Liver (tissue), 9 donors: ENCODE measurements around the gene NUDT8. TPM values are rescaled to one million over a fixed set of nuclear protein-coding genes. Genes with fewer than 3 reads are reported as not detected.
A peak's percentile ranks its signal among the peaks of the same experiment; 100 is the strongest.

Experiments
- DNase-seq: peaks from one replicate; pipeline ENCODE4 v3.0.0-alpha.2; 2017; ENCODE audit warnings: low spot score
- H3K27ac ChIP-seq, 2 donors: one replicate each; pipeline ENCODE4 v1.7.0; 2013; ENCODE audit warnings: inconsistent platforms in 2 of 2, low read length in 2 of 2, control low read depth in 1 of 2, low read depth in 1 of 2, mild to moderate bottlenecking in 1 of 2
- H3K27me3 ChIP-seq, 4 donors: one replicate each; pipeline versions ENCODE4 v1.6.1 to v1.7.0; 2013; ENCODE audit warnings: low read length in 3 of 4, inconsistent platforms in 1 of 4, mild to moderate bottlenecking in 1 of 4, moderate library complexity in 1 of 4; ENCODE audit not compliant: control insufficient read depth in 4 of 4, insufficient read depth in 4 of 4
- H3K36me3 ChIP-seq, 4 donors: one replicate each; pipeline versions ENCODE4 v1.6.1 to v1.7.0; 2013; ENCODE audit warnings: low read length in 3 of 4, mild to moderate bottlenecking in 3 of 4, low read depth in 1 of 4, moderate library complexity in 1 of 4; ENCODE audit not compliant: control insufficient read depth in 4 of 4, insufficient read depth in 3 of 4
- H3K4me1 ChIP-seq, 4 donors: one replicate each; pipeline versions ENCODE4 v1.6.1 to v1.7.0; 2013; ENCODE audit warnings: low read length in 3 of 4, mild to moderate bottlenecking in 3 of 4, moderate library complexity in 1 of 4; ENCODE audit not compliant: control insufficient read depth in 4 of 4, insufficient read depth in 4 of 4
- H3K4me3 ChIP-seq, 3 donors: one replicate each; pipeline versions ENCODE4 v1.6.1 to v1.7.0; 2013; ENCODE audit warnings: low read length in 3 of 3, control low read depth in 1 of 3, low read depth in 1 of 3, mild to moderate bottlenecking in 1 of 3
- H3K9ac ChIP-seq, 2 donors: one replicate each; pipeline ENCODE4 v1.7.0; 2013; ENCODE audit warnings: low read length in 2 of 2, mild to moderate bottlenecking in 2 of 2, moderate library complexity in 2 of 2, control low read depth in 1 of 2, low read depth in 1 of 2
- H3K9me3 ChIP-seq, 4 donors: one replicate each; pipeline versions ENCODE4 v1.6.1 to v1.7.0; 2013; ENCODE audit warnings: low read length in 3 of 4; ENCODE audit not compliant: control insufficient read depth in 4 of 4
- CTCF ChIP-seq: fragments of 150-350 bp; IDR thresholded peaks from 2 replicates; pipeline ENCODE4 v1.5.1; 2017; ENCODE audit warnings: improper control_type of control experiment, low read depth, low read length; ENCODE audit not compliant: missing input control
- EGR1 ChIP-seq, 2 donors: IDR thresholded peaks; 2 replicates each; pipeline ENCODE4 v1.6.1; 2016 to 2018; ENCODE audit warnings: antibody characterized with exemption in 2 of 2, low read depth in 2 of 2
- FOXA2 ChIP-seq: IDR thresholded peaks from 2 replicates; pipeline ENCODE4 v1.6.1; 2016; ENCODE audit warnings: antibody characterized with exemption
- GABPA ChIP-seq, 2 donors: IDR thresholded peaks in 1 of 2; conservative IDR thresholded peaks in 1 of 2; 2 replicates each; pipeline ENCODE4 v1.6.1; 2016; ENCODE audit warnings: antibody characterized with exemption in 2 of 2, mild to moderate bottlenecking in 1 of 2, moderate library complexity in 1 of 2
- HNF4A ChIP-seq, 2 donors: conservative IDR thresholded peaks; 2 replicates each; pipeline ENCODE4 v1.6.1; 2016; ENCODE audit warnings: antibody characterized with exemption in 2 of 2, mild to moderate bottlenecking in 2 of 2
- HNF4G ChIP-seq: IDR thresholded peaks from 2 replicates; pipeline ENCODE4 v1.6.1; 2016; ENCODE audit warnings: antibody characterized with exemption
- JUND ChIP-seq, 2 donors: IDR thresholded peaks; 2 replicates each; pipeline ENCODE4 v1.6.1; 2016; ENCODE audit warnings: antibody characterized with exemption in 2 of 2
- RAD21 ChIP-seq, 2 donors: IDR thresholded peaks; 2 replicates each; pipeline ENCODE4 v1.6.1; 2016; ENCODE audit warnings: antibody characterized with exemption in 2 of 2, mild to moderate bottlenecking in 2 of 2
- RXRA ChIP-seq, 2 donors: IDR thresholded peaks; 2 replicates each; pipeline ENCODE4 v1.6.1; 2017 to 2018; ENCODE audit warnings: antibody characterized with exemption in 2 of 2, mild to moderate bottlenecking in 1 of 2
- SP1 ChIP-seq: IDR thresholded peaks from 2 replicates; pipeline ENCODE4 v1.6.1; 2018; ENCODE audit warnings: antibody characterized with exemption, mild to moderate bottlenecking
- TAF1 ChIP-seq: conservative IDR thresholded peaks from 2 replicates; pipeline ENCODE4 v1.6.1; 2016; ENCODE audit warnings: antibody characterized with exemption, mild to moderate bottlenecking
- ZBTB33 ChIP-seq: IDR thresholded peaks from 2 replicates; pipeline ENCODE4 v1.6.1; 2016; ENCODE audit warnings: antibody characterized with exemption
- WGBS: extraction: QIAGEN DNeasy Blood & Tissue Kit; methylation state at CpG from one replicate; pipeline ENCODE4 v1.1.7; 2013; 5-methylcytosine and 5-hydroxymethylcytosine counted together
- polyA plus RNA-seq, 2 donors: library from polyadenylated mRNA; stranded (reverse) in 1 of 2; unstranded in 1 of 2; fragments of 200-250 nt in 1 of 2; fragments of >200 nt in 1 of 2; fragmentation: Nextera tagmentation in 1 of 2; extraction: Ambion mirVana in 1 of 2; gene quantifications; one replicate each; pipeline versions ENCODE4 v1.2.1 to v1.2.3, GENCODE V29; 2013 to 2015
- total RNA-seq, 2 donors: library from RNA; depleted of rRNA; stranded (reverse); fragments of >200 nt; gene quantifications; one replicate each; pipeline ENCODE4 v1.2.3, GENCODE V29; 2014
- TF ChIP-seq, protein P1 (sequence below): IDR thresholded peaks from 2 replicates; pipeline ENCODE4 v1.6.1; 2016; ENCODE audit warnings: antibody characterized with exemption, mild to moderate bottlenecking
- donor health status: healthy.
- donor health status: healthy.
- donor health status: healthy.
- donor health status: healthy.
- donor health status: healthy.

The NUDT8 gene
- total and polyA plus RNA-seq, 4 donors = 19.5 to 66.9 (median 24.4) TPM

DNA sequence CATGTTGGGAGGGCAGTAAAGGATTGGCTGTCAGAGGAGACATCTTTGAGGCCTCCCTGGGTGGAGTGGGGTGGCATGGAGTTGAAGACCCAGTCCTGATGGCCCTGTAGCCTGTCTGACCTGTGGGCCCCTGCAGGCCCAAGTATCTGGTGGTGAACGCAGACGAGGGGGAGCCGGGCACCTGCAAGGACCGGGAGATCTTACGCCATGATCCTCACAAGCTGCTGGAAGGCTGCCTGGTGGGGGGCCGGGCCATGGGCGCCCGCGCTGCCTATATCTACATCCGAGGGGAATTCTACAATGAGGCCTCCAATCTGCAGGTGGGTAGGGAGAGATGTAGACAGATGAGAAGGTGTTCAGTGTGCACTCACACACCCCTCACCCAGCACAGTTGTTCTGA is 20.4 kb downstream of the NUDT8 start:
- no peaks in the 10 kb centered on the region for H3K9me3 ChIP-seq
- peaks cover 10 to 30% (median 20%) of the 10 kb centered on the region in 4 donors for H3K4me1 ChIP-seq
- no peak overlapping the region for H3K9ac ChIP-seq
- WGBS = 94% methylated on average over 10 of the region's 10 CpGs
- TF ChIP-seq JUND (IDR thresholded peaks at IDR 0.05) = no peak
- TF ChIP-seq SP1 = no peak
- H3K36me3 ChIP-seq = peaks cover 7 to 33% (median 16%) of the 10 kb centered on the region in 4 donors
- no peak overlapping the region for H3K4me3 ChIP-seq
- H3K27ac ChIP-seq = no peak overlapping the region
- no peaks in the 10 kb centered on the region for H3K27me3 ChIP-seq
- DNase-seq = no peak

DNA sequence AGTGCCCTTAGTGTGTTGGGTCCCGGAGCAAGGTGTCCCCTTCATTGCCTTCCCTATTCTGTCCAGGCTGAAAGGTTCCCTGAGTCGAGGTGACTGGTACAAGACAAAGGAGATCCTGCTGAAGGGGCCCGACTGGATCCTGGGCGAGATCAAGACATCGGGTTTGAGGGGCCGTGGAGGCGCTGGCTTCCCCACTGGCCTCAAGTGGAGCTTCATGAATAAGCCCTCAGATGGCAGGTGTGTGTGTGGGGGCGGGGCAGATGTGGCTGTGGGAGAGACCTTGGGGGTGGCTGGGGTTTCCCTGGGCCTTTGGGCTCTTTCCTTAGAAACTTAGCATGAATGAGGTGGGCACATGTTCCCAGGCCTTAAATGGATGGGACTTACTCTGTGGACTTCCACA is 21.3 kb downstream of the NUDT8 start:
- no peak for DNase-seq
- WGBS = 95% methylated on average over 8 of the region's 8 CpGs
- Histone ChIP-seq H3K27ac (no peak overlapping the region), H3K4me1 (peaks cover 10 to 24% (median 17%) of the 10 kb centered on the region in 4 donors), H3K27me3 (no peaks in the 10 kb centered on the region), H3K9ac (no peak overlapping the region), H3K9me3 (no peaks in the 10 kb centered on the region), H3K36me3 (peaks cover 7 to 33% (median 16%) of the 10 kb centered on the region in 4 donors), H3K4me3 (no peak overlapping the region)
- TF ChIP-seq HNF4G = no peak
- no peak for TF ChIP-seq TAF1
- no peak for TF ChIP-seq EGR1 (IDR thresholded peaks at IDR 0.05; ENCODE audit: low read depth in 2 of 2)

GRCh38 chr11:67607507-67607906 is 22.2 kb downstream of the NUDT8 start:
- Histone ChIP-seq H3K4me1 (peaks cover 10 to 24% (median 17%) of the 10 kb centered on the region in 4 donors), H3K9ac (peak overlapping the region; percentile 24 to 95), H3K36me3 (peaks cover 7 to 31% (median 16%) of the 10 kb centered on the region in 4 donors), H3K4me3 (peak overlapping the region; percentile 86 to 93 (median 87)), H3K27me3 (no peaks in the 10 kb centered on the region), H3K27ac (no peak overlapping the region), H3K9me3 (no peaks in the 10 kb centered on the region)
- no peak for DNase-seq
- 38% methylated on average over 9 of the region's 9 CpGs for WGBS
- TF ChIP-seq, protein P1, sequence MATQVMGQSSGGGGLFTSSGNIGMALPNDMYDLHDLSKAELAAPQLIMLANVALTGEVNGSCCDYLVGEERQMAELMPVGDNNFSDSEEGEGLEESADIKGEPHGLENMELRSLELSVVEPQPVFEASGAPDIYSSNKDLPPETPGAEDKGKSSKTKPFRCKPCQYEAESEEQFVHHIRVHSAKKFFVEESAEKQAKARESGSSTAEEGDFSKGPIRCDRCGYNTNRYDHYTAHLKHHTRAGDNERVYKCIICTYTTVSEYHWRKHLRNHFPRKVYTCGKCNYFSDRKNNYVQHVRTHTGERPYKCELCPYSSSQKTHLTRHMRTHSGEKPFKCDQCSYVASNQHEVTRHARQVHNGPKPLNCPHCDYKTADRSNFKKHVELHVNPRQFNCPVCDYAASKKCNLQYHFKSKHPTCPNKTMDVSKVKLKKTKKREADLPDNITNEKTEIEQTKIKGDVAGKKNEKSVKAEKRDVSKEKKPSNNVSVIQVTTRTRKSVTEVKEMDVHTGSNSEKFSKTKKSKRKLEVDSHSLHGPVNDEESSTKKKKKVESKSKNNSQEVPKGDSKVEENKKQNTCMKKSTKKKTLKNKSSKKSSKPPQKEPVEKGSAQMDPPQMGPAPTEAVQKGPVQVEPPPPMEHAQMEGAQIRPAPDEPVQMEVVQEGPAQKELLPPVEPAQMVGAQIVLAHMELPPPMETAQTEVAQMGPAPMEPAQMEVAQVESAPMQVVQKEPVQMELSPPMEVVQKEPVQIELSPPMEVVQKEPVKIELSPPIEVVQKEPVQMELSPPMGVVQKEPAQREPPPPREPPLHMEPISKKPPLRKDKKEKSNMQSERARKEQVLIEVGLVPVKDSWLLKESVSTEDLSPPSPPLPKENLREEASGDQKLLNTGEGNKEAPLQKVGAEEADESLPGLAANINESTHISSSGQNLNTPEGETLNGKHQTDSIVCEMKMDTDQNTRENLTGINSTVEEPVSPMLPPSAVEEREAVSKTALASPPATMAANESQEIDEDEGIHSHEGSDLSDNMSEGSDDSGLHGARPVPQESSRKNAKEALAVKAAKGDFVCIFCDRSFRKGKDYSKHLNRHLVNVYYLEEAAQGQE = no peak
- no peak for TF ChIP-seq HNF4A (conservative IDR thresholded peaks at IDR 0.05)
- no peak for TF ChIP-seq CTCF
- TF ChIP-seq RAD21 (IDR thresholded peaks at IDR 0.05) = no peak
- no peak for TF ChIP-seq SP1
- no peak for TF ChIP-seq FOXA2
- TF ChIP-seq RXRA (IDR thresholded peaks at IDR 0.05) = no peak
- no peak for TF ChIP-seq GABPA (IDR thresholded peaks at IDR 0.05 in 1 of 2, conservative IDR thresholded peaks at IDR 0.05 in 1 of 2)
- no peak for TF ChIP-seq ZBTB33
- no peak for TF ChIP-seq EGR1 (IDR thresholded peaks at IDR 0.05; ENCODE audit: low read depth in 2 of 2)
